Gastroesophageal sphincter (tissue), 4 donors: ENCODE measurements around the gene DHRS12. TPM values are rescaled to one million over a fixed set of nuclear protein-coding genes. Genes with fewer than 3 reads are reported as not detected.

Experiments
- ATAC-seq: fragments of 150-250 bp; one replicate; pipeline ENCODE4 v1.9.1; 2016; ENCODE audit warnings: mild to moderate bottlenecking, moderate library complexity
- H3K27ac ChIP-seq, 4 donors: fragments of 200-600 bp; sonication (generic) in 3 of 4; 1 replicate in 3 of 4; 2 replicates in 1 of 4; pipeline ENCODE4 v1.5.1; 2016 to 2019
- H3K27me3 ChIP-seq: fragments of 200-600 bp; sonication (generic); one replicate; pipeline ENCODE4 v1.5.1; 2019
- H3K36me3 ChIP-seq, 2 donors: fragments of 200-600 bp; sonication (generic); one replicate each; pipeline ENCODE4 v1.5.1; 2019; ENCODE audit warnings: control low read depth in 1 of 2
- H3K4me1 ChIP-seq, 3 donors: fragments of 200-600 bp; sonication (generic); 1 replicate in 2 of 3; 2 replicates in 1 of 3; pipeline ENCODE4 v1.5.1; 2016 to 2019; ENCODE audit warnings: control low read depth in 2 of 3
- H3K4me3 ChIP-seq, 2 donors: fragments of 200-600 bp; sonication (generic); one replicate each; pipeline ENCODE4 v1.5.1; 2019; ENCODE audit warnings: mild to moderate bottlenecking in 1 of 2, moderate library complexity in 1 of 2
- H3K9me3 ChIP-seq, 3 donors: fragments of 200-600 bp; sonication (generic); one replicate each; pipeline ENCODE4 v1.5.1; 2017 to 2019; ENCODE audit warnings: control low read depth in 2 of 3
- EP300 ChIP-seq: sonication (generic); formaldehyde crosslinking; IDR thresholded peaks from one replicate; pipeline ENCODE4 v1.6.1; 2017; ENCODE audit warnings: antibody characterized with exemption, mild to moderate bottlenecking
- POLR2A ChIP-seq, 2 donors: fragments of 450-650 bp; IDR thresholded peaks; one replicate each; pipeline ENCODE4 v1.6.1; 2017; ENCODE audit warnings: antibody characterized with exemption in 2 of 2, mild to moderate bottlenecking in 2 of 2, moderate library complexity in 1 of 2
- POLR2AphosphoS5 ChIP-seq: sonication (generic); formaldehyde crosslinking; IDR thresholded peaks from one replicate; pipeline ENCODE4 v1.6.1; 2017; ENCODE audit warnings: antibody characterized with exemption
- WGBS, 2 donors: methylation state at CpG; one replicate each; pipeline ENCODE4 v1.1.5; 2018; ENCODE audit warnings: low coverage in 1 of 2; 5-methylcytosine and 5-hydroxymethylcytosine counted together
- total RNA-seq, 4 donors: library from RNA; depleted of rRNA; stranded (reverse); fragments of >200 nt; gene quantifications; one replicate each; pipeline ENCODE4 v1.1.0, GENCODE V29; 2016
- TF ChIP-seq, protein P1 (sequence below), 4 experiments: fragments of 200-600 bp in 2 of 4; fragments of 450-650 bp in 2 of 4; sonication (generic) in 1 of 4; IDR thresholded peaks; one replicate each; pipeline ENCODE4 v1.5.1; 2017 to 2019; ENCODE audit warnings: antibody characterized with exemption in 4 of 4, mild to moderate bottlenecking in 2 of 4, moderate library complexity in 2 of 4

The DHRS12 gene
- total RNA-seq, 4 donors from 2014 or later, result 9.2 to 23.3 (median 19.2) TPM

DNA sequence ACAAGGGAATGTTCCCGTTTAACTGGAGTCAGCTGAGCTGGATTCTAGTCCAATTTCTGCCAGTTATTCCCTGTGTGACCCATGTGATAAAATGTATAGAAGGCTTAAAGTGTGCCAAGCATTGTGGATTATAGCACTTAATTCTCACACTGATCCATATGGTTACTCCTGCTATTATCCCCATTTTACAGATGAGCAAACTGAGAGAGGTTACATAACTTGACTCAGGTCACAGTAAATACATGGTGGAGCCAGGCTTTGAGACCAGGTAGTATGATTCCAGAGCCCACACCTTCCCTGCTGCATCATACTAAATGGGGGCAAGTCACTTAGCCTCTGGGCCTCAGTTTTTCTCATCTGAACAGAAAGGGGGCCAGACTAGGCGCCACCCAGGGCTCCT lies 2.0 kb upstream of the DHRS12 start:
- Histone ChIP-seq H3K9me3 (no peaks in the 10 kb centered on the region), H3K27me3 (no peaks in the 10 kb centered on the region), H3K27ac (peak overlapping the region in 3 of 4 donors; percentile 97 to 100 (median 99)), H3K4me1 (peaks cover 2 to 50% (median 27%) of the 10 kb centered on the region in 3 donors), H3K36me3 (no peaks in the 10 kb centered on the region), H3K4me3 (no peak overlapping the region)
- WGBS, 2 donors, result 100% methylated on average over 1 of the region's 2 CpGs
- TF ChIP-seq POLR2AphosphoS5 (no peak), EP300 (no peak), POLR2A (IDR thresholded peaks at IDR 0.05) (no peak)
- TF ChIP-seq, protein P1, sequence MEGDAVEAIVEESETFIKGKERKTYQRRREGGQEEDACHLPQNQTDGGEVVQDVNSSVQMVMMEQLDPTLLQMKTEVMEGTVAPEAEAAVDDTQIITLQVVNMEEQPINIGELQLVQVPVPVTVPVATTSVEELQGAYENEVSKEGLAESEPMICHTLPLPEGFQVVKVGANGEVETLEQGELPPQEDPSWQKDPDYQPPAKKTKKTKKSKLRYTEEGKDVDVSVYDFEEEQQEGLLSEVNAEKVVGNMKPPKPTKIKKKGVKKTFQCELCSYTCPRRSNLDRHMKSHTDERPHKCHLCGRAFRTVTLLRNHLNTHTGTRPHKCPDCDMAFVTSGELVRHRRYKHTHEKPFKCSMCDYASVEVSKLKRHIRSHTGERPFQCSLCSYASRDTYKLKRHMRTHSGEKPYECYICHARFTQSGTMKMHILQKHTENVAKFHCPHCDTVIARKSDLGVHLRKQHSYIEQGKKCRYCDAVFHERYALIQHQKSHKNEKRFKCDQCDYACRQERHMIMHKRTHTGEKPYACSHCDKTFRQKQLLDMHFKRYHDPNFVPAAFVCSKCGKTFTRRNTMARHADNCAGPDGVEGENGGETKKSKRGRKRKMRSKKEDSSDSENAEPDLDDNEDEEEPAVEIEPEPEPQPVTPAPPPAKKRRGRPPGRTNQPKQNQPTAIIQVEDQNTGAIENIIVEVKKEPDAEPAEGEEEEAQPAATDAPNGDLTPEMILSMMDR (IDR thresholded peaks at IDR 0.05), result no peak
- ATAC-seq, result no peak

DNA sequence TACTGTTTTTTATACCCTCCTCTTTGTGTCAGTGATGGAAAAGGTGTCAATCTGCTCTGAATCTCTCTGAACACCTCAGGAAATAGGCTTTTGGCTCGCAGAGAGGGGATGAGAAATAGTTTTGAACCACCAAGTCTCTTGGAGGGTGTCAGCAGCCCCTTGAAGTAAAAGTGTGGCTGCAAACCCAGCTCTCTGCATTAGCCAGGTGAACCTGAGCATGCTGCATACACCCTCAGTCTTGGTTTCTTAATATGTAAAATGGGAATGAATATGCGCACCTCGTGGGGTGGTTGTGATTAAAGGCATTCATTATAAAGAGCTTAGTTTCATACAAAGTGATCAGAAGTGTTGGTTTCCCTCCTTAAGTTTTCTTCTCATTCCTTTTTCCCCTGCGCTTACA lies 1.4 kb upstream of the DHRS12 start:
- Histone ChIP-seq H3K9me3 (no peaks in the 10 kb centered on the region), H3K4me3 (peak overlapping the region in 1 of 2 donors; percentile 87), H3K27me3 (no peaks in the 10 kb centered on the region), H3K27ac (peak overlapping the region in 3 of 4 donors; percentile 97 to 100 (median 99)), H3K36me3 (no peaks in the 10 kb centered on the region), H3K4me1 (peaks cover 2 to 56% (median 27%) of the 10 kb centered on the region in 3 donors)
- TF ChIP-seq EP300 (no peak), POLR2A (IDR thresholded peaks at IDR 0.05) (no peak), POLR2AphosphoS5 (no peak)
- TF ChIP-seq, protein P1 (IDR thresholded peaks at IDR 0.05), result no peak
- WGBS, 2 donors, result 82% methylated on average over 4 of the region's 4 CpGs; no CpG with 5 or more reads in 1 of the 2 donors
- no peak for ATAC-seq

DNA sequence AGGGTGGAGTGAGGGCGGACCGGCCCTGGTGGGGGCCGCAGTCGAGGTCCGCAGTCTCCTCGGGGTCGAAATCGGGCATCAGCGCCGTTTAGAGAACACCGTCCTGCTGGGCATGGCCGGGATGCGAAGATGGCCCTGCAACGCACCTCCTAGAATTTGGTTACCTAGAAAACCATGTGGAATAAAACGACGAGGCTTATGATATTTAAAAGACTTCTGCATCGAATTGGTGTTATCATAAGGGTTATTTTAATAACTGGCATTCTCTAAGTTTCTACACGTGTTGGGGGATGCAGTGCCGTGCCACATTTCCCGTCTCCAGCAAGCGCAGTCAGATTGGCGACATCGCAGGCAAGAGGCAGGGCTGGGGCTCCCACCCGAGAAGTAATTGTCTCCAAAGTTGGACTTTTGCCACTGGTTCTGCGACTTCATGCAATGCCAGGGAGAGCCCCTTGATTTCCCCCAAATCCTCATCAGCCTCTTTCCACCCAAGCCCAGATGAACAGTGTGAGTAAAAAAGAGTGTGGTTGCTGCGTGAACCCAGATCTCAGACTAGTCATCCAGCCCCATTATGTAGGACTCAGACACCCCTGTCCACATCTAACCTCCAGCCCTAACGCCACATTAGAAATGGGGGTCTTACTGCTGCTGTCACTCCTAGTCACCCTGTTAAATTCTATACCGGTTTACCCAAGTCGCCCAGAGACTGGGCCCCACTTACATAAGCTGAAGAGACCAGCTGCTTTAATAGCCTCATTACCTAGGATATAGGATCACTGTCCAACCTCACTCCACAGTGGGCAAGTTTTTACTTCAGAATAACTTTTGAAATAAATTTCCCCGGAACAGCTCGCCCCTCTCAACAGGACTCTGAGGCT lies 571 bp upstream of the DHRS12 start:
- Histone ChIP-seq H3K36me3 (no peaks in the 10 kb centered on the region), H3K4me1 (peaks cover 2 to 64% (median 27%) of the 10 kb centered on the region in 3 donors), H3K27ac (peak overlapping the region; percentile 97 to 100 (median 98)), H3K27me3 (no peaks in the 10 kb centered on the region), H3K4me3 (peak overlapping the region; percentile 81 to 87), H3K9me3 (no peaks in the 10 kb centered on the region)
- no peak for ATAC-seq
- TF ChIP-seq POLR2A (IDR thresholded peaks at IDR 0.05) (no peak), POLR2AphosphoS5 (peak; percentile 38), EP300 (no peak)
- TF ChIP-seq, protein P1 (IDR thresholded peaks at IDR 0.05), result peak in 1 of 4 experiments; percentile 19
- 39 to 40% methylated on average over 5 to 8 of the region's 31 CpGs for WGBS, 2 donors

DNA sequence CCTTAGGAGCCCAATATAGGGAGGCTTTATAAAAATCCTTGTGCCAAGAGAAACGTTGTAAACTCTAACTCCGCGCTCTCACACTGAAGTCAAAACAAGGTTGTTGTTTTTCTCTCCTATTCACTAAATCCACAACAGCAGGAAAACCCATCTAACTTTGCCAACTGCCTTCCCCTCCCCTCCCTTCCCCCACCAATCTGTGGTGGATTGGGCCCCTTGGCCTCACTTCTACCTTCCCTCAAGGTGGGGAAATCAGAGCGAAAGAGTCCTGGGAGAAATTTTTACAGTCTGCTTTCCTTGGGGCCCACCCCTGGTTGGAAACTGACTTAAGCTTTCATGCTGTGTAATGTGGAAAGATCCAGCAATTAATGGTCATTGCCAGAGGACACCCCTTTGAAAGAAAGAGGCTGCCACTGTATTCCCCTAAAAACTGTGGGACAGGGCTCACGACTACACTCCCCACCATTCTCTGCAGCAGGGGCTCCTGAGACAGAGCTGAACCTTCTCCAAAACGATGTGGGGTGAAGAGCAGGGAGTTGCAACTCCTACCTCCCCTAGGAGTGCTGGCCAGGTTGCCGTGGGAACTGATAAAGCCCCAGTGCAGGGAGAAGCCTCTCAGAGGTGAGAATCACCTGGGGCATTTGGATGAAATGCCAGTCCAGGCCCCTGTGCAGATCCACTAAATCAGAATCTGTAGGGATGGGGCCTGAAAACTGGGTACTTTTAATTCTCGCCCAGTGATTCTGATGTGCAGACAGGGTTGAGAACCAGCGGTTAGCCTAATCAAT lies 1.1 kb downstream of the DHRS12 start:
- H3K9me3 ChIP-seq, result no peaks in the 10 kb centered on the region
- no peak for ATAC-seq
- TF ChIP-seq POLR2AphosphoS5, result no peak
- TF ChIP-seq, protein P1 (IDR thresholded peaks at IDR 0.05), result no peak
- no peak for TF ChIP-seq POLR2A (IDR thresholded peaks at IDR 0.05)
- TF ChIP-seq EP300, result no peak
- peak overlapping the region; percentile 97 to 100 (median 98) for H3K27ac ChIP-seq
- peaks cover 2 to 64% (median 27%) of the 10 kb centered on the region in 3 donors for H3K4me1 ChIP-seq
- H3K36me3 ChIP-seq, result peaks cover 0 to 14% of the 10 kb centered on the region in 2 donors
- H3K4me3 ChIP-seq, result peak overlapping the region; percentile 81 to 87
- H3K27me3 ChIP-seq, result no peaks in the 10 kb centered on the region
- 46 to 80% methylated on average over 3 of the region's 9 CpGs for WGBS, 2 donors
